GM12873 (cell line): ENCODE results near the gene SP5.

Experiments
- CTCF ChIP-seq: IDR thresholded peaks from 2 replicates; pipeline ENCODE4 v1.5.1; 2012; ENCODE audit warnings: low read depth, mild to moderate bottlenecking, moderate library complexity, low read length, control low read depth; ENCODE audit not compliant: insufficient read depth; ENCODE audit errors: missing control alignments

The SP5 gene

GRCh38 chr2:170715062-170715931, at the start of gene SP5:
Gene SP5, plus strand, starts transcription at chr2:170715337. Its CDS starts 176 bp downstream, at chr2:170715513.
- no peak for TF ChIP-seq CTCF

GRCh38 chr2:170665743-170666142, 49.4 kb upstream of the SP5 start:
- no peak for TF ChIP-seq CTCF

- no peak for TF ChIP-seq CTCF
Observed at GRCh38 chr2:170669909-170670308, 45.2 kb upstream of the SP5 start.

GRCh38 chr2:170670651-170671050, 44.5 kb upstream of the SP5 start:
- no peak for TF ChIP-seq CTCF

GRCh38 chr2:170671079-170671478, 44.1 kb upstream of the SP5 start:
- TF ChIP-seq CTCF, result no peak

GRCh38 chr2:170675701-170676100, 39.4 kb upstream of the SP5 start:
- TF ChIP-seq CTCF, result no peak

GRCh38 chr2:170679607-170680079, 35.5 kb upstream of the SP5 start:
- TF ChIP-seq CTCF, result no peak
